Stimulated activated CD8-positive, alpha-beta memory T cell treated with anti-CD3 and anti-CD28 coated beads, Interleukin-4, amount 100 ng/mL, for 48 hours (primary cell): ENCODE results near the gene HTR1A.
A peak's percentile ranks its signal among the peaks of the same experiment; 100 is the strongest.

Experiments
- DNase-seq: peaks from one replicate; pipeline ENCODE4 v3.0.0-alpha.2; 2020

Gene HTR1A

DNA sequence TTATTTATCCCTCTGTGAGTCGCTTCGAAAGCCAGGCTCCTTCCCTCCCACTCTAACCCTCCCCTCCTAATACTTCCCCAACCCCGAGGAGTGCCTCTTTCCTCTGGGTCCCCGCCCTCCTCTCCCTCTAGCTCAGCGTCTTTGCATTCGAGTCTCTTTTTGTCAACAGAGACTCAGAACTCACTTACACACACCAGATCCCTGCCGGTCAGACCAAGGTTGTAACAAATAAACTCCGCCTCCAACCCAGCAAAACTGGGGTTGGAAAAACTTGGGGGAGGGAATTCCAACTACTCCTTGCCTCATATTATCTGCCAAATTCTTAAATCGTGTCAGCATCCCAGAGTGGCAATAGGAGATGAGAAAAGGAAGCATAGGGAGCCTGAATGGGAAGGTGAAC is at the start of gene HTR1A:
Gene HTR1A (minus strand): TSS at position 167 of the 400 bp plus-strand sequence. CDS start 726 bp downstream, outside the sequence.
- no peak for DNase-seq

GRCh38 chr5:64003966-64004365 is 41.7 kb upstream of the HTR1A start:
- DNase-seq, result no peak

- no peak for DNase-seq
Measured at GRCh38 chr5:64000096-64000495, 37.9 kb upstream of the HTR1A start.

- DNase-seq, result no peak
Measured at GRCh38 chr5:63987053-63987452, 24.8 kb upstream of the HTR1A start.

GRCh38 chr5:63981864-63982263 is 19.6 kb upstream of the HTR1A start:
- DNase-seq, result no peak

GRCh38 chr5:63963926-63964325 is 1.7 kb upstream of the HTR1A start:
- no peak for DNase-seq

DNA sequence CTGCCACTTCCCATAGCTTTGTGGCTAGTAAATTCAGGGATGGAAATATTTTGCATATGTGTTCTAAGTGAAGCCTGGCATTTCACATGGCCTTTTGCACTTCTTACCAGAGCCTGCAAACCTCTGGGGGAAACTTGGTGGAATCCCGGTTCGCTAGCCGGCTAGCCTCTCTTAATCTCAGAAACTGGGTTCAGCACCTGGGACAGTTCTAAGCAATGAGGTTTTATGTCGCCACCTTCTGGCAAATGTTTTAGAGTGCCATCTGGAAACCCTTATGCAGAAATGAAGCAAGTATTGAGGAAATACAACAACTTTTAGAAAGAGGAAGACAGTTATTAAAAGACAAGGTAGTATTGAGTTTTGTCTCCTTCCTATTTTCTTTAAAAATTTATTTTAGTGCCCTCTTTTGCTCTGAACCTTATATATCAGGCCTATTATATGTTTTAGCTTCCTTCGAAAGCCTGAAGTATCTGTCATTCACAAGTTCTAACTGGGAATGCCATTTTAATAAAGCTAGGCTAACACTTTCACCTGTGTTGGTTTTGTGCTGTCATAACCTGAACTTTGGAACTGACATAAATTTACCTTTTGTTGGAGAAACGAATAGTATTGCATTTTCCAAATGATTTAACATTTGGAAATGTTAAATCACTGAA is 963 bp upstream of the HTR1A start:
- peak; percentile 36 for DNase-seq

DNA sequence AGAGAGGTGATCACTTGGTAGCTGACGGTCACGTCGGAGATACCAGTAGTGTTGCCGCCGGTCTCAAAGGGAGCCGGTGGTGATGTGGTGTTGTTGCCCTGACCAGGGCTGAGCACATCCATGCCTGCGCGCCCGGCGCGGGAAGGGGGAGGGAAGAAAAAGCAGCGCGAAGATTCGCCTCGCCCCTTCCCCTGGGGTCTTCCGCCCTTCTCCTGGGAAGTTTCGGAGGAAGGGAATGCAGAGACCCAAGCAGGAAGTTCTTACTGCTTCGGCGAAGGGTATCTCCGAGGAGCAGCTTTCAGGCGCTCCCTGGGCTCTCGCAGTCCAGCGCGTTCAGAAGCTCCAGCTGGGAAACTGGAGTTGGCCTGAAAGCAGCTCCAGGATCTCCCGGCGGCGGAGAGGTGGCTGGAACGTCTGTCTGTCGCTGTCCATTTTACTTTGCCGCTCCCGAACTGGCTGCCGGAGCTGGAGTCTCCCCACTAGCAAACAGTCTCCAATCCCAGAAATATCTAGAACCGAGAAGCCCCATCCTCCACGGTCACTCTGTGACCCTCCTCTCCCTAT is 565 bp downstream of the HTR1A start:
- DNase-seq, result no peak

DNA sequence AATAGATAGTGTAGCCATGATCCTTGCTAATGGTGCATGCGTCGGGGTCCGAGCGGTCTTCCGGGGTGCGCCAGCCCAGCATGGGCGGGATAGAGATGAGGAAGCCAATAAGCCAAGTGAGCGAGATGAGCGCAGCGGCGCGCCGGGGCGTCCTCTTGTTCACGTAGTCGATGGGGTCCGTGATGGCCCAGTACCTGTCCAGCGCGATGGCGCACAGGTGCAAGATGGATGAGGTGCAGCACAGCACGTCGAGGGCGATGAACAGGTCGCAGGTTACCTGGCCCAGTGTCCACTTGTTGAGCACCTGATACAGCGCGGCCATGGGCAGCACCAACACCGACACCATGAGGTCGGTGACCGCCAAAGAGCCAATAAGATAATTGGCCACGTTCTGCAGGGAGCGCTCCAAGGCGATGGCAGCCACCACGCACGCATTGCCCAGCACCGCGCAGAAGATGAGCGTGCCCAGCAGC is 1.1 kb downstream of the HTR1A start:
- DNase-seq, result no peak

DNA sequence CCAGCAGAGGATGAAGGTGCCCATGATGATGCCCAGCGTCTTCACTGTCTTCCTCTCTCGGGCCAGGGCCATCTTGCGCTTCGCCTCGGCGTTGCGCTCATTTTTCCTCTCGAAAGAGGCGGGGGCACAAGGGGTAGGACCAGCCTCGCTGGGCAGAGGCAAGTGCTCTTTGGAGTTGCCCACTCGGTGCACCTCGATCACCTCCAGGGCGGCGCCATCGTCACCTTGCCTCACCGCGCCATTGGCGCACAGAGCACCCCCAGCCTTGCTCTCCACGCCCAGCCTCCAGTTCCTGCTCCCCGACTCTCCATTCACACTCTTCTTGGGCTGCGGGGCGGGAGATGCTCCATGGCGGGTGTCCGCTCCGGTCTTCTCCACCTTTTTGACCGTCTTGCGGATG is 1.6 kb downstream of the HTR1A start:
- DNase-seq, result no peak

- DNase-seq, result no peak
Measured at GRCh38 chr5:63959177-63959982, 2.9 kb downstream of the HTR1A start.

DNA sequence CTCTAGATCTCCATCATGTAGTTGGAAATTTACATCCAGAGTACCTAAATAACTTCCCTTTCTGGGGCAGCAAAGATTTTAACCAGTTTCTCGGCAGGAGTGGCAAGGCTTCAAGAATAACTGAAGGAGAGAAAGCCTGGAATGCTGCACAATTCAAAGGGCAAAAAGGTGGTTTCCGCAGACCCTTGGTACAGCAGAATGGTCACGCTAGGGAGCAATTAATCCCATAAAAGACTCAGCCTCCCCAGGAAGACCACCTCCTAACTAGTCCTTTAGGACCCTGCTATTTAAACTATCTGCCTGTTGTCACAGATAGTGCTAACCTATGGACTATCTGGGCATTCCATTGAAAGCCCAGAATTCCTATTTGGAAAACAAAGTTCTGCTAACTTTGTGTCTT is 3.6 kb downstream of the HTR1A start:
- no peak for DNase-seq

DNA sequence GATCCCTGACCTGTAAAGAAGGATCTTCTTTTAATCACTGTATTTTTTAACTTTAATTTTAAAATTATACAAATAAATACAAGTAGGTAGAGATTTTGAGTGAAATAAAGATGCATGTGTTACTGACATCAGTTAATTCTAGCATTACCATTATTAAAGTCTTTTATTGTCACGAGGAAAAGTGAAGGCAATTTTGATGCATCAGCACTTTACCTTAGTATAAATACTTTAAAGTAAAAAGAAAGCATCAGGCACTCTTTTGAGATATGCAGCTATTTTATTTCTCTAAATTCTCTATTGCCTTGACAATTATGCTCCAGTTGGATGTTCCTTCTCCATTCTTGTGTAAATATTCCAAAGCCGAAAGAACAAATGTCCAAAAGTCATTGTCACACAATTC is 4.6 kb downstream of the HTR1A start:
- DNase-seq, result no peak

- DNase-seq, result no peak
Measured at GRCh38 chr5:63953217-63953616, 9.0 kb downstream of the HTR1A start.

GRCh38 chr5:63935103-63935502 is 27.1 kb downstream of the HTR1A start:
- DNase-seq, result no peak

DNA sequence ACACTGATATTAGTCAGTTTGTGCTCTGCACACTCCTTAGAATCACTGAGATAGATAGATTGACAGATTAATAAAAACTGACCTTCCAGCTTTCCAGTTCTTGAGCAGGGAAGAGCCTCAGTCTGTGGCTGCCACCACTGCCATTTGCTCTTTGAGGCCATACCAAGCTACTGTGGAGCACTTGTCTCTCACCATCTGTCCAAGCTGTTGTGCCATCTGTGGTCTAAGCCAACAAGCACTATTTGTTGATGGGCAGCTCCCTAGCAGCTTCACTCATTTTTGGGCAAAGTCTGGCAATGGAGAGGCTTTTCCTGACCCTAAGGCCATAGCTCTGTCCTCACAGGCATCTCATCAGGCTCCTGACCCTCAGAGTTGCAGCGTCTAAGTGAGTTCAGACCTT is 30.4 kb downstream of the HTR1A start:
- DNase-seq, result no peak

DNA sequence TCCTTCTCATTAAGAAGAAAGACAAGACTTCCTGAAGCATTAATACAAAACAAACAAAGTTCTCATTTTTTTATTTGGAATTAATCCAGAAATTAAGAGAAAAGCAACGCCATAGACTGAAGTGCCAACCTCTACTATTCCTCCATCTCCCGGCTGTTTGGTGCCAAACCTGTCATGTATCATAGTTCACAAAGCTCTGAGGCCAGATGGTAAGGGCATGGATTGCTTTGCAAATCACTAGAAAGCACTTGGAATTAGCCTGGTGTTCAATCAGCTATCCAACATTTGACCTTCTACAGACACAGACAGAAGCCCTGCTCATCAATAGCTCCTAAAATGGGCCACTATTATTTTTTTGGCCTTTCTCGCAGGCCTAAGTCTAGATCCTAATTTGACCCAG is 33.8 kb downstream of the HTR1A start:
- DNase-seq, result no peak

GRCh38 chr5:63923914-63924313 is 38.3 kb downstream of the HTR1A start:
- DNase-seq, result no peak

DNA sequence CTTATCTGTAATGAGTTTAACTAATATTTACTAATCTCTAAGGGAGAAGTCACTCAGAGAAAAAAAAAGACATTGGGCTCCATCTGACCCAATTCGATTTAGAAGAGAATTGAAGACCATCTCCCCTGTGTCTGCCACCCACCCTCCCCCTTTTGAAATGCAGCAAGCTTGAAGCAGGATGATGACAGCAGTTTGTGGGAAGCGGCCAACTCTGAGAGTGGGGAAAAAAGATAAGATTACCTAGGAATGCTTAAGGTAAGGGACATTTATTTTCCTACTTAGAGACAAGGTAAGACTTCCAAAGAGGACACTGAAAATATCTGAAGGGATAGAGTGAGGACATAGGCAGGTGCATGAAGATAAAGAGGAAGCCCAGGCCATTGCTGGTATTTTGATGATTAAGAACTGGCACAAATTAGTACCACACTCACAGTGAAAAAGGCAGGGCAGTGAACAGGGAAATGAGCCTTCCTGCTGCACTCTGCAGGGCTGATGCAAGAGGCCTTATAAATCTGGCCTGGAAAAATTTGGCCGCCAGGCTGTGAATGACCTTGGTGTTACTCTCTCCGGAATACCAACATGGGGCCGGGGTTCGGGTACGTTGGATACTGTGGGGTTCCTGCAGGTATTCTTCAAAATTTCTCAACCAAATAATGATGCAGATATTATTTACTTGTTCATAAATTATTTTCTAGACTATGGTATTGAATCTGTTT is 42.3 kb downstream of the HTR1A start:
- DNase-seq, result no peak

DNA sequence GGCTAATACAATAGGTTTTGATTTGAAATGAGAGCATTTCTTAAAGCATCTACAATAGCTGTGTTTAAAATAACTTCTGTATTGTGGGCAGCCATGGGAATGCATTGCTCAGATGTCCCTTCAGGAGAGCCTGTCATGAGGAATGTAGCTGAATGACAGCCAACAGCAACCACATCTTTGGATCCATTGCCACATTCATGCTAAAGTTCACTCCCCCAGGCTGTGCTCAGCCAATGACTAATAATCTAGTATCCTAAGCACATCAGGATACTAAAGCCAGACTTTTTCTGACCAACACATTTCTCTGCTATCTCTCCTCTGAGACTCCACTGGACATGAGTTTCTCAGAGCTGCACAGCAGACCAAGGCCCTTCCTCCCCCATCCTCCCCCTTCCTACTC is 45.5 kb downstream of the HTR1A start:
- DNase-seq, result no peak

DNA sequence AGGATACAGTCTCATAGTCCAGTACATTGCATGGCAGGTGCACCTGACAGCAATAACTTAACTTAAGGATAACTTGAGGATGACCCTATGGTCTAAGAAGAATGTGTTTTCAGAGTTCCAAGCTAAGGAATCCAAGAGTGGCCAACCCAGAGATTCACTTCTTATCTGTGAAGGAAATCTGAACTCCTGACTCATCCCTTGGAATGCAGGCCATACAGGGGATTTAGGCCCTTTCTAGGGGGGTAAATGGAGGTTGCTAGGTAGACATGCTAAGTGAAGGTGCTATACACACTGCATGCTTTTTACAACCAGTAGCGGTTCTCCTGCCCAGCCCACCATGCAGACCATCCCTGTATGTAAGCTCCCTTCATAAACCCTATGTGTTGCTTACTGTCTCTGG is 50.4 kb downstream of the HTR1A start:
- DNase-seq, result no peak
